RWPE2 (cell line): Measurements from ENCODE around the gene CENPM.

ENCODE experiments used
- ATAC-seq: fragments of 200-7000 bp; cut with Tn5 transposase; 3 replicates; pipeline ENCODE4 v1.9.1; 2021; ENCODE audit warnings: low read depth
- DNase-seq: peaks from one replicate; pipeline ENCODE4 v3.0.0-alpha.2; 2020; ENCODE audit warnings: low spot score
- H3K27ac ChIP-seq: fragments of 450-650 bp; 2 replicates; pipeline ENCODE4 v1.5.1; 2017; ENCODE audit warnings: mild to moderate bottlenecking; ENCODE audit not compliant: poor library complexity, severe bottlenecking
- H3K27me3 ChIP-seq: fragments of 250-450 bp; sonication (Bioruptor Pico); 2 replicates; pipeline ENCODE4 v1.5.1; 2021; ENCODE audit warnings: mild to moderate bottlenecking, moderate library complexity; ENCODE audit not compliant: insufficient read depth, poor library complexity, severe bottlenecking
- H3K36me3 ChIP-seq: fragments of 250-450 bp; sonication (Bioruptor Pico); 2 replicates; pipeline ENCODE4 v1.5.1; 2020; ENCODE audit warnings: low read depth, mild to moderate bottlenecking, moderate library complexity
- H3K4me1 ChIP-seq: fragments of 250-450 bp; sonication (Bioruptor Pico); 2 replicates; pipeline ENCODE4 v1.5.1; 2021; ENCODE audit warnings: mild to moderate bottlenecking, moderate library complexity; ENCODE audit not compliant: insufficient read depth, poor library complexity, severe bottlenecking
- H3K4me3 ChIP-seq: fragments of 250-450 bp; sonication (Bioruptor Pico); 2 replicates; pipeline ENCODE4 v1.5.1; 2021; ENCODE audit warnings: mild to moderate bottlenecking, moderate library complexity; ENCODE audit not compliant: severe bottlenecking
- H3K9me3 ChIP-seq: fragments of 250-450 bp; sonication (Bioruptor Pico); 2 replicates; pipeline ENCODE4 v1.5.1; 2021; ENCODE audit warnings: mild to moderate bottlenecking, moderate library complexity; ENCODE audit not compliant: severe bottlenecking
- CTCF ChIP-seq: fragments of 450-650 bp; IDR thresholded peaks from one replicate; pipeline ENCODE4 v1.5.1; 2017; ENCODE audit warnings: mild to moderate bottlenecking, moderate library complexity; ENCODE audit not compliant: poor library complexity, severe bottlenecking

CENPM gene

GRCh38 chr22:41966607-41967240 lies 19.8 kb upstream of the CENPM start:
- TF ChIP-seq CTCF, result peak; percentile 65
- DNase-seq, result no peak

GRCh38 chr22:41966225-41966606 lies 19.3 kb upstream of the CENPM start:
- no peak overlapping the region for H3K4me3 ChIP-seq
- no peaks in the 10 kb centered on the region for H3K27me3 ChIP-seq
- H3K4me1 ChIP-seq, result no peaks in the 10 kb centered on the region
- no peaks in the 10 kb centered on the region for H3K36me3 ChIP-seq
- TF ChIP-seq CTCF, result no peak
- DNase-seq (no peak), ATAC-seq (no peak)
- H3K9me3 ChIP-seq, result no peaks in the 10 kb centered on the region
- no peak overlapping the region for H3K27ac ChIP-seq

More at GRCh38 chr22:41966607-41967240, 19.8 kb upstream of the CENPM start:
- Histone ChIP-seq H3K36me3 (no peaks in the 10 kb centered on the region), H3K4me3 (no peak overlapping the region), H3K4me1 (no peaks in the 10 kb centered on the region), H3K27me3 (no peaks in the 10 kb centered on the region), H3K9me3 (no peaks in the 10 kb centered on the region), H3K27ac (no peak overlapping the region)
- peak; percentile 80 for ATAC-seq

GRCh38 chr22:41964112-41964491 lies 17.1 kb upstream of the CENPM start:
- Histone ChIP-seq H3K4me1 (no peaks in the 10 kb centered on the region), H3K27me3 (no peaks in the 10 kb centered on the region), H3K36me3 (no peaks in the 10 kb centered on the region), H3K9me3 (no peaks in the 10 kb centered on the region), H3K4me3 (no peak overlapping the region), H3K27ac (no peak overlapping the region)
- no peak for ATAC-seq
- no peak for TF ChIP-seq CTCF
- no peak for DNase-seq

- Histone ChIP-seq H3K36me3 (no peaks in the 10 kb centered on the region), H3K27ac (no peak overlapping the region), H3K27me3 (no peaks in the 10 kb centered on the region), H3K9me3 (no peaks in the 10 kb centered on the region), H3K4me1 (no peaks in the 10 kb centered on the region), H3K4me3 (no peak overlapping the region)
- no peak for ATAC-seq
- TF ChIP-seq CTCF, result no peak
- DNase-seq, result no peak
Observed at GRCh38 chr22:41963453-41964111, 16.6 kb upstream of the CENPM start.

- peak; percentile 48 for TF ChIP-seq CTCF
- H3K4me1 ChIP-seq, result no peaks in the 10 kb centered on the region
- DNase-seq (no peak), ATAC-seq (no peak)
- no peak overlapping the region for H3K27ac ChIP-seq
- no peaks in the 10 kb centered on the region for H3K9me3 ChIP-seq
- no peaks in the 10 kb centered on the region for H3K27me3 ChIP-seq
- no peaks in the 10 kb centered on the region for H3K36me3 ChIP-seq
- H3K4me3 ChIP-seq, result no peak overlapping the region
Observed at GRCh38 chr22:41957941-41958556, 11.1 kb upstream of the CENPM start.
